Mucosa of descending colon (tissue), 3 donors: ENCODE measurements around the gene SPTBN4. TPM values are rescaled to one million over a fixed set of nuclear protein-coding genes. Genes with fewer than 3 reads are reported as not detected.
A peak's percentile ranks its signal among the peaks of the same experiment; 100 is the strongest.

Source experiments
- ATAC-seq: fragments of 200-7000 bp; cut with Tn5 transposase; one replicate; pipeline ENCODE4 v1.9.1; 2020; ENCODE audit warnings: mild to moderate bottlenecking, moderate library complexity
- DNase-seq, 3 donors: peaks; one replicate each; pipeline ENCODE4 v3.0.0-alpha.2; 2020
- H3K36me3 ChIP-seq: fragments of 200-600 bp; one replicate; pipeline ENCODE4 v1.8.0; 2021; ENCODE audit warnings: low read depth, mild to moderate bottlenecking
- H3K4me1 ChIP-seq: fragments of 200-600 bp; one replicate; pipeline ENCODE4 v1.8.0; 2021; ENCODE audit warnings: low read depth, mild to moderate bottlenecking
- H3K4me3 ChIP-seq: fragments of 200-600 bp; one replicate; pipeline ENCODE4 v1.8.0; 2021; ENCODE audit warnings: mild to moderate bottlenecking
- H3K9me3 ChIP-seq: fragments of 200-600 bp; one replicate; pipeline ENCODE4 v1.8.0; 2021; ENCODE audit warnings: mild to moderate bottlenecking
- intact Hi-C, 2 donors: fragments of 100-400 bp; cut with DNase I in 1 of 2; cut with micrococcal nuclease in 1 of 2; formaldehyde crosslinking; loops; one replicate each; pipeline versions ENCODE4 v1.11.0 to v1.11.1; 2022; cut with DNase I, micrococcal nuclease
- total RNA-seq, 3 donors: library from RNA; stranded (reverse); fragmentation: NEBNext Ultra II Directional in 2 of 3; extraction: Animal tissue kit (Norgen Biotek cat#: 25700) in 2 of 3; gene quantifications; one replicate each; pipeline versions ENCODE4 v1.2.1 to v1.2.4, GENCODE V29; 2021 to 2023
- TF ChIP-seq, protein P1 (sequence below): fragments of 200-600 bp; IDR thresholded peaks from one replicate; pipeline ENCODE4 v1.8.0; 2022; ENCODE audit warnings: antibody characterized with exemption, mild to moderate bottlenecking
- donor health status: DM: no; HTN: no; CAD: no; lungs with moderate emphysema.
- donor health status: DM: no; HTN: no; CAD: no.
- donor health status: DM: no; HTN: yes; CAD: no.

The SPTBN4 gene
- total RNA-seq, 3 donors from 2014 or later: 0.29 to 4.1 (median 0.82) TPM

DNA sequence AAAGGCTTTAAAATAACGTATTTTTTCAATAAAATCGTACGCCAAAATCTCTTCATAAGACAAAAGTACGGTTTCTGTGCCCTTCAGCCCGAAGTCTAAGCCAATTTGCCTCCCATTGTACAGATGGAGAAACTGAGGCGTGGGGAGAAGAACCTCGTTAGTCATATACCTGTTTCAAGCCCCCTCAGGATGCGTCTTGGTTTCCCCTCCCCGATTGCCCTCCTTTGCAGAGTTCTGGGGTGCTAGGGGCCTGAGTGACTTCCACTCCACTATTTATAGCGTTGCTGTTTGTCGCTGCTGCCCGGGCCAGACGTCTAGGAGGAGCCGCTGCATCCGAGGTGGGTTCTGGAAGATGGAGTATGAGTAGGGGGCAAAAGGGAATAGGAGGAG is 132.1 kb downstream of the SPTBN4 start:
- Histone ChIP-seq H3K36me3 (no peaks in the 10 kb centered on the region), H3K9me3 (no peaks in the 10 kb centered on the region), H3K4me3 (no peak overlapping the region), H3K4me1 (peaks cover 47% of the 10 kb centered on the region)
- no peak for ATAC-seq
- DNase-seq: no peak
- TF ChIP-seq, protein P1, sequence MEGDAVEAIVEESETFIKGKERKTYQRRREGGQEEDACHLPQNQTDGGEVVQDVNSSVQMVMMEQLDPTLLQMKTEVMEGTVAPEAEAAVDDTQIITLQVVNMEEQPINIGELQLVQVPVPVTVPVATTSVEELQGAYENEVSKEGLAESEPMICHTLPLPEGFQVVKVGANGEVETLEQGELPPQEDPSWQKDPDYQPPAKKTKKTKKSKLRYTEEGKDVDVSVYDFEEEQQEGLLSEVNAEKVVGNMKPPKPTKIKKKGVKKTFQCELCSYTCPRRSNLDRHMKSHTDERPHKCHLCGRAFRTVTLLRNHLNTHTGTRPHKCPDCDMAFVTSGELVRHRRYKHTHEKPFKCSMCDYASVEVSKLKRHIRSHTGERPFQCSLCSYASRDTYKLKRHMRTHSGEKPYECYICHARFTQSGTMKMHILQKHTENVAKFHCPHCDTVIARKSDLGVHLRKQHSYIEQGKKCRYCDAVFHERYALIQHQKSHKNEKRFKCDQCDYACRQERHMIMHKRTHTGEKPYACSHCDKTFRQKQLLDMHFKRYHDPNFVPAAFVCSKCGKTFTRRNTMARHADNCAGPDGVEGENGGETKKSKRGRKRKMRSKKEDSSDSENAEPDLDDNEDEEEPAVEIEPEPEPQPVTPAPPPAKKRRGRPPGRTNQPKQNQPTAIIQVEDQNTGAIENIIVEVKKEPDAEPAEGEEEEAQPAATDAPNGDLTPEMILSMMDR: no peak
- intact Hi-C loops: loop anchor here in 1 of 2 donors (10.0 kb wide), 1 partner anchor 54 kb away; no protein-coding TSS in a partner anchor

DNA sequence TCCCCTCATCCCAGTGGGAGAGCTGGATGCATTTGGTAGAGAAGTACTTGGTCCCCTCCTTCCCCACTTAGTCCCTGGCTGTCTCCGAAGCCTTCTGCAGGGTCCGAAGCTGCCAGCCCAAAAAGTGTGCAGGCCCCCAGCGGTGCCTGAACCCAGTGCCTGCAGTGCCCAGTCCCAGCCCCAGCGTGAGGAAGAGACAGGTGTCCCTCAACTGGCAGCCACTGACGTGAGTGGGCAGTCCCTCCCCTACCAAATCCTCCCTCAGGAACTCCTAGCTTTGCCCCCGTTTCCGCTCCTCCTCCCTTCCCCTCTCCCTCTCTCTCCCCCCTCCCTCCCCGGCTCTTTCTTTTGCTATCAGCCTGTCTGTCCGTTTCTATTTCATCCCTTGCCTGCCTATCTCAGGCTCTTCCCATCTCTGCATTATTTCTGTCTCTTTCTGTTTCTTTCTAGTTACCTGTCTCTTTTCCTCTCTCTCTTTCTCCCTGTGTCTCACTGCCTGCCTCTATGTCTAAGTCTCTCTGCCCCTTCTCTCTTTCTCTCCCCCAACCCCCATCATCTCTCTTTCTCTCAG is 132.6 kb downstream of the SPTBN4 start:
- H3K36me3 ChIP-seq: no peaks in the 10 kb centered on the region
- H3K4me1 ChIP-seq: peaks cover 52% of the 10 kb centered on the region
- H3K4me3 ChIP-seq: no peak overlapping the region
- ATAC-seq (no peak), DNase-seq (peak in 2 of 3 donors; percentile 28 to 40)
- TF ChIP-seq, protein P1: no peak
- intact Hi-C loops: loop anchor here in 1 of 2 donors (10.0 kb wide), 1 partner anchor 55 kb away; no protein-coding TSS in a partner anchor
- no peaks in the 10 kb centered on the region for H3K9me3 ChIP-seq

DNA sequence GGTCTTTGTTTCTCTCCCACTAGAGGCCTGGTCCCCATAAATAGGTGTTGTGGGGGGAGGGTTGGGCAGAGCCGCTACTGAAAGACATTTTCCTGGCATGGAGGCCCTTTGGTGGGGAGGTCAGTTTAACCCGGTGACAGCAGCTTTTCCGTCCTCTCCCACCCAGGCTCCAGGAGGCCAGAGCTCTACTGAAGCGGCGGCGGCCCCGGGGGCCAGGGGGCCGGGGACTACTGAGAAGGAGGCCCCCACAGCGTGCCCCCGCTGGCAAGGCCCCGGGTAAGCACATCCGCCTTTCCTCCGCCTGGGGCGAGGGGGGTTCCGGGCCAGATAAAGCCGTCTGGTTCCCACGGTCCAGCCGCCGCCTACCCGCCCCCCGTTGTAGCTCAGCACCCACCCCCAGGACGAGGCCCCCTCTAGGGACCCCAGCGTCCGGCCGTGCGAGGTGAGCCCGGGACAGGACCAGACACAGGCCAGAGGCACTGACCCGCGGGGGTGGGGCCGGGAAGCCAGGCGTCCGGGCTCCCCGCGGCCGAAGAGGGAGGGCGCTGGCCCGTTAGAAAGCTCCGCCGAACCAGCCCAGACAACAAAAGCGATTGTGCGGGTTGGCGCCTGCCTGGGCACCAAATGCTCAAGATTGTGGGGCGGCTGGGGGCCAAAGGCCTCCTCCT is 133.2 kb downstream of the SPTBN4 start:
- H3K36me3 ChIP-seq: no peaks in the 10 kb centered on the region
- no peaks in the 10 kb centered on the region for H3K9me3 ChIP-seq
- H3K4me3 ChIP-seq: no peak overlapping the region
- TF ChIP-seq, protein P1: no peak
- peaks cover 58% of the 10 kb centered on the region for H3K4me1 ChIP-seq
- intact Hi-C loops: loop anchor here in 1 of 2 donors (10.0 kb wide), 1 partner anchor 55 kb away; no protein-coding TSS in a partner anchor
- peak; percentile 22 to 57 (median 45) for DNase-seq
- no peak for ATAC-seq

DNA sequence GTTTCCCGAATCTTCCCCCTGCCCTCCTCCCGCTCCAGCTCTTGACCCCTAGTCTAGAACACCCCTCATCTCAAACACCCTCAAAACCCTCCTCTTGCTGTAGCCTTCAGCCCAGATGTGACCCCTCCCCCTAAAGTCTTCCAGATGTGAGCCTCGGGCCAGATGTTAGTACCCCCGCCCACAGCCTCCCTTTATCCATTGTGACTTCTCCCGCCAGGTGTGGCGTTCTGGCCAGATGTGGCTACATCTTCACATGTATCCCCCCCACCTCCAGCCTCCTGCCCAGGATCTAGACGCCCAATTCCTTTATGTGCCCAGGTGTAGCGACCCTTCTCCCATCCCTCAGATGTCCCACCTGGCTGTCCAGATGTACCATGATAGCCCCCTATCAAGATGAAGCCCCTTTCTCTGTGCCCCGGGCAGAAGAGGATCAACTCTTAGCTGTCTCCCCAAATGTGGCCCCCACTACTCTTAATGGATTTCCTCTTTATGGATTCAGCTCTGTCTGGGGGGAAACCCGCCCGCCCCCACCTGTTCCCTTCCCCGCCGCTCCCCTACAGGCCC is 133.9 kb downstream of the SPTBN4 start:
- no peak for ATAC-seq
- Histone ChIP-seq H3K36me3 (no peaks in the 10 kb centered on the region), H3K4me3 (no peak overlapping the region), H3K9me3 (no peaks in the 10 kb centered on the region), H3K4me1 (peaks cover 61% of the 10 kb centered on the region)
- peak in 1 of 3 donors; percentile 38 for DNase-seq
- intact Hi-C loops: no loop called here
- TF ChIP-seq, protein P1: no peak

DNA sequence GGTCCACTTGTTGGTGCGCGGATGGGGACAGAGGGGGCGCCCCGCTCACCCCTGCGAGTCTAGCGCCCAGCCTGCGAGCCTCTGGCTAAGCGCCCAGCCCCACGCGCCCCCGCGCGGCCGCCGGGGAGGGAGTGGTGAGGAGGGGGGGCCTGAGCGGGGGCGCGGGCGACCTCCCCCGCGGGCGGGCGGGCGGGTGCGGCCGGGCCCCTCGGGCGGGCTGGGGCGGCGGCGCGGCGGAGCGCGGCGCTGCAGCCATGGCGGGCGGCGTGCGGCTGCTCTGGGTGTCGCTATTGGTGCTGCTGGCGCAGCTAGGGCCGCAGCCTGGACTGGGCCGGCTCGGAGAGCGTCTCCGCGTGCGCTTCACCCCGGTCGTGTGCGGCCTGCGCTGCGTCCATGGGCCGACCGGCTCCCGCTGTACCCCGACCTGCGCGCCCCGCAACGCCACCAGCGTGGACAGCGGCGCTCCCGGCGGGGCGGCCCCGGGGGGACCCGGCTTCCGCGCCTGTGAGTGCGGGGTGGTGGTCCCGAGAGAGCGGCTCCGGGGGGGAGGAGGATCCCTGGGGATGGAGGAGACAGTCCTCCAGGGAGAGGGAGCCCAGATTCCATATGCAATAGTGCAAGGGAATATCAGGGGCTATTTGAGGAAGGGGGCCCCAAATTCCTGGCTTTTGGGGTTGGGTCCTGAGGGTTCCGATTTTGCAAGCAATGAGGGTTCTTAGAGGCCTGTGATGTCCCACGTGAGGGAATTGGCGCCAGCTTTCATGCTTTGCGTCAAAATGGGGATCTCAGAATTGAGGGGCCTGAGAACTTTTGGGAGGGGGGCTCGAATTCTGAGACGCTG is 134.6 kb downstream of the SPTBN4 start, which contains the start of gene LTBP4:
TSS of gene LTBP4 (plus strand) at position 236 of the 841 bp plus-strand sequence. CDS start at position 255, 19 bp downstream.
- TF ChIP-seq, protein P1: no peak
- H3K4me3 ChIP-seq: peak within 1 kb of the TSS; percentile 17
- H3K9me3 ChIP-seq: no peaks in the 10 kb centered on the region
- DNase-seq: peak; percentile 66 to 79 (median 73)
- H3K4me1 ChIP-seq: peaks cover 68% of the 10 kb centered on the region
- no peak for ATAC-seq
- intact Hi-C loops: no loop called here
- no peaks in the 10 kb centered on the region for H3K36me3 ChIP-seq
